ENCODE data around the gene SDK1.

Gene SDK1

DNA sequence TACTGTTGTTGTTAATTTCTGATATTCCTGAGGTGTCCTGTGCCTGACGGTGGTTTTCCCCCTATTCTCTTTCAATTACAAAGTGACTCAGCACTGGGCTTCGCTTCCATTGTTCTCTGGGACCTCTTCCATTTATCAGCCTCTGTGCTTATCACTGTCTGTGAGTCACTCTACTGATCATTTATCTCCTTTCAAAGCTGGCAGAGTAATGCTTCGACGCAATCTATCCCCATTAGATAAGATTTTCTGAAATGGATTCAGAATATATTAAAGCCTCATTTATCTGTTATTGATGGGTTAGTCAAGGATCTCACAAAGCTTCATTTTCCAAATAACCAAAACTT lies 679.2 kb downstream of the SDK1 start:
- TF ChIP-seq, protein P1, sequence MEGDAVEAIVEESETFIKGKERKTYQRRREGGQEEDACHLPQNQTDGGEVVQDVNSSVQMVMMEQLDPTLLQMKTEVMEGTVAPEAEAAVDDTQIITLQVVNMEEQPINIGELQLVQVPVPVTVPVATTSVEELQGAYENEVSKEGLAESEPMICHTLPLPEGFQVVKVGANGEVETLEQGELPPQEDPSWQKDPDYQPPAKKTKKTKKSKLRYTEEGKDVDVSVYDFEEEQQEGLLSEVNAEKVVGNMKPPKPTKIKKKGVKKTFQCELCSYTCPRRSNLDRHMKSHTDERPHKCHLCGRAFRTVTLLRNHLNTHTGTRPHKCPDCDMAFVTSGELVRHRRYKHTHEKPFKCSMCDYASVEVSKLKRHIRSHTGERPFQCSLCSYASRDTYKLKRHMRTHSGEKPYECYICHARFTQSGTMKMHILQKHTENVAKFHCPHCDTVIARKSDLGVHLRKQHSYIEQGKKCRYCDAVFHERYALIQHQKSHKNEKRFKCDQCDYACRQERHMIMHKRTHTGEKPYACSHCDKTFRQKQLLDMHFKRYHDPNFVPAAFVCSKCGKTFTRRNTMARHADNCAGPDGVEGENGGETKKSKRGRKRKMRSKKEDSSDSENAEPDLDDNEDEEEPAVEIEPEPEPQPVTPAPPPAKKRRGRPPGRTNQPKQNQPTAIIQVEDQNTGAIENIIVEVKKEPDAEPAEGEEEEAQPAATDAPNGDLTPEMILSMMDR (IDR thresholded peaks at IDR 0.05; ENCODE audit: insufficient read depth, low read depth, low read length, missing control alignments) = no peak
- H3K4me3 ChIP-seq (ENCODE audit: low read length) = no peak overlapping the region
- no peak for DNase-seq (ENCODE audit: low read depth)

DNA sequence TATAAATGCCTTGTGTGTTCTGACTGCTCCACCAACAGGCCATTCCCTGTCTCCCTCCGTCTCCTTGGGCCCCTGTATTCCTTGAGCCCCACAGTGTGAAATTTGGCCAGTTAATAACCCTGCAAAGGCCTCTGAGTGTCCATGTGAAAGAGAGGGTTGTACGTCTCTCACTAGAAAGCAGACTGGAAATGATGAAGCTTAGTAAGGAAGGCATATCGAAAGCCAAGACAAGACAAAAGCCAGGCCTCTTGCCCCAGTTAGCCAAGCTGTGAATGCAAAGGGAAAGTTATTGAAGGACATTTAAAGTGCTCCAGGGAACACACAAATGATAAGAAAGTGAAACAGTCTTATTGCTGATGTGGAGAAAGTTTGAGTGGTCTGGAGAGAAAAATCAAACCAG lies 680.2 kb downstream of the SDK1 start:
- TF ChIP-seq, protein P1 (IDR thresholded peaks at IDR 0.05; ENCODE audit: insufficient read depth, low read depth, low read length, missing control alignments) = no peak
- no peak overlapping the region for H3K4me3 ChIP-seq (ENCODE audit: low read length)
- no peak for DNase-seq (ENCODE audit: low read depth)

DNA sequence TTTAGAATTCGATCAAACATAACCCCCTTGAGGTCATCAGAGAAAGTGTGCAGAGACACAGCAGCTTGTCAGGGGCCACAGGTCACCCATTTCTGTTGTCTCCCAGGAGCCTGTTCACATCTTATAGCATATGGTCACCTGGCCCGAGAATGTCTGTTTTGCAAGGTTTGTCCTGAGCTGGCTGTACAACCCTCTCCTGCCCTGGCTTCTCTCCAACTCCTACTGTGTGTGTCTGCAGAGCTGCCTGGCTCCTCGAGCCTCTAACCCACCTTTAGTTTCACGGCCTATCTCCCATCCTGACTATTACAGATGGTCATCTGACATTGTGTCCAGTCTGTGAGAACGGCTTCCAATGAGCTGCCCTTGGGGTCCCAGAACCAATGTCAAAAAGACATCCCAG lies 683.4 kb downstream of the SDK1 start:
- no peak for DNase-seq (ENCODE audit: low read depth)
- no peak overlapping the region for H3K4me3 ChIP-seq (ENCODE audit: low read length)
- TF ChIP-seq, protein P1 (IDR thresholded peaks at IDR 0.05; ENCODE audit: insufficient read depth, low read depth, low read length, missing control alignments) = no peak

DNA sequence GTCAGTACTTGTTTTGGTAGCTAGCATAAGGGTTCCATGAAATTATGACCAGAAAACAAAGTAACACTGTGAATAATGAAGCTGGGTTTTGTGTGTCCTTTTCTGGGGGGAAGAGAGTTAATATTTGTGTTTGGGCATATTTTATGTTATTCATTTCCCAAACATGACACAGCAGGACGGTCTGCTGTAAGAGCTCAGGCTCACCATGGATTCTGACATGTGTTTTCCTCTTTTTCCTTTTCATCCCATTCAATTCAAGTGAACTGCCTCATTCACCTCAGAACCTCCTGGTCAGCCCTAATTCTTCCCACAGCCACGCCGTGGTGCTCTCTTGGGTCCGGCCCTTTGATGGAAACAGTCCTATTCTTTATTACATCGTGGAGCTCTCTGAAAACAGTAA lies 685.9 kb downstream of the SDK1 start:
- H3K4me3 ChIP-seq (ENCODE audit: low read length) = no peak overlapping the region
- DNase-seq (ENCODE audit: low read depth) = no peak
- TF ChIP-seq, protein P1 (IDR thresholded peaks at IDR 0.05; ENCODE audit: insufficient read depth, low read depth, low read length, missing control alignments) = no peak

DNA sequence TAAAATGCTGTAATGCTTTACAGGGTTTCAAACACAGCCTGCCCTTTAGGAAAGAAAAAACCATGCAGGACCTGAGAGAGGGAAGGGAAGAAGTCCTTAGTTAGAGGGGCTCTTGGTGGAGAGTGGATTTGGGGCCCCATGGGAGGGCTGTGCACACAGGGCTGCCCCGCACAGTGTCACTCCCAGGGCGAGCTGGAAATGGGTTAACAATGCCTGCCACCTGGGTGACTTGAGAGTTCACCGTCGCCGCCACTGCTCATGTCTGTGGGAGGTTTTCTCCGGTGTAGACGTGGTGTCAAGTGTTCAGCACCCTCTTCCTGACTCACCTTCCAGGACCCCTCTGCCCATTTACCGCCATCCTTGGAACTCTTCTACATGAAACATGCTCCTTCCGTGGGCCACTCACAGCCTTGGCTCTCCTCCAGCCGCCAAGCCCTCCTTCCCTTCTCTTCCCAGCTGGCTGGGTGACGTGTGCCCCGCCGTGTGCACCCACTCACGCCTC lies 686.4 kb downstream of the SDK1 start:
- TF ChIP-seq, protein P1 (IDR thresholded peaks at IDR 0.05; ENCODE audit: insufficient read depth, low read depth, low read length, missing control alignments) = no peak
- no peak overlapping the region for H3K4me3 ChIP-seq (ENCODE audit: low read length)
- DNase-seq (ENCODE audit: low read depth) = no peak

DNA sequence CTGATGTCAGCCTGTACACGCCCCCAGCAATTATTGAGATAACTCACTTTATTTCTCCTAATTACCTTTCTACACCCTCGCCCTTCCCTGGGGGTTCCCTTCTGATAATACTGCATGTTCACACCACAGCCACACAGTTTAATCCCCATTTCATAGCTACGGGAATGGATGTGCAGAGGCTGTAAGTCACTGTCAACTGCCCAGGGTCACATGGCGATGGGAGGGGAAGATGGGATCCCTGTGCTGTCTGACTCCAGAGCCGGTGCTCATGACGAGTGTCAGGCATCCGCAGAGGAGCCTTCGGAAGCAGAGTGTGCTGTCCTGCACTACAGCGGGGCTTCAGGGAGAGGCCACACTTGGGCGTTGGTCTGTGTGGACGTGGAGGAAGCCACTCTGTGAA lies 688.7 kb downstream of the SDK1 start:
- DNase-seq (ENCODE audit: low read depth) = no peak
- H3K4me3 ChIP-seq (ENCODE audit: low read length) = no peak overlapping the region
- TF ChIP-seq, protein P1 (IDR thresholded peaks at IDR 0.05; ENCODE audit: insufficient read depth, low read depth, low read length, missing control alignments) = no peak

DNA sequence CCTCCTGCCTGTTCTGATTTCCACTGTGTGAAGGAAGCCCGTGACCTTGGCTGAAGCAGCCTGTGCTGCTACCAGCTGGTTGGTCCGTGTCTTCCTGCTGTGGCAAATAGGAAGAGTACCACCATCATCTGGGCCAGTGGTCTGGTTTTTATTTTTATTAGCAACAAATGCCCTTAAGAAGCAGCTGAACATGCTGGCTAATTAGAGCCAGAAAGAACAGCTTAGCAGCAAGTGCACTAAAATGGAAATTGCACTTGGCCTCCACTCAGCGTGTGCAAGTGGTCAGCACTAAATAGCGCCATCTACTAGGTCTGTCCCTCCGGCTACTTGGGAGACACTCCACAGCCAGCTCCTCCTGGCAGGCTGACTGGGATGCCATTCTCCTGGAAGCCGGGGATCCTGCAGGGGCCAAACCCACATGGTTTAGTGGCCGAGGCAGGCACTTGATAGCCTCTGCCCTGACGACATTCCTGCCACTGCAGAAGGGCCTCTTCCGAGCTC lies 690.7 kb downstream of the SDK1 start:
- TF ChIP-seq, protein P1 (IDR thresholded peaks at IDR 0.05; ENCODE audit: insufficient read depth, low read depth, low read length, missing control alignments) = no peak
- no peak for DNase-seq (ENCODE audit: low read depth)
- no peak overlapping the region for H3K4me3 ChIP-seq (ENCODE audit: low read length)
